Measurements from ENCODE around the gene PDGFRB. TPM values are rescaled to one million over a fixed set of nuclear protein-coding genes. Genes with fewer than 3 reads are reported as not detected.

PDGFRB gene
- total and polyA plus RNA-seq, 9 of the 15 experiments (the other 6 are each of a cell fraction or from before 2014, with no cell fraction given) = 0.01 to 1.5 (median 0.09) TPM; not detected in 3

GRCh38 chr5:150161242-150162141 lies 5.8 kb upstream of the PDGFRB start (continued):
- TF ChIP-seq YY1 (IDR thresholded peaks at IDR 0.05; ENCODE audit: borderline replicate concordance in 1 of 3, control insufficient read depth in 1 of 3, extremely low read depth in 1 of 3, insufficient read depth in 3 of 3, insufficient read length in 1 of 3, insufficient replicate concordance in 2 of 3, low read depth in 1 of 3, low read length in 2 of 3) (peak in 1 of 3 experiments; percentile 21), ZNF431 (CRISPR knock-in tag; IDR thresholded peaks at IDR 0.05) (no peak), E2F3 (CRISPR knock-in tag; IDR thresholded peaks at IDR 0.05) (no peak), MYC (IDR thresholded peaks at IDR 0.05; ENCODE audit: low read depth, low read length) (no peak), MYC (CRISPR knock-in tag; IDR thresholded peaks at IDR 0.05; ENCODE audit: borderline replicate concordance, low read depth) (no peak), SRF (CRISPR knock-in tag; IDR thresholded peaks at IDR 0.05) (peak in 1 of 2 experiments; percentile 39; a peak in 1 of 4 replicates), ARID3B (CRISPR knock-in tag; IDR thresholded peaks at IDR 0.05; ENCODE audit: borderline replicate concordance) (no peak), ZBTB40 (IDR thresholded peaks at IDR 0.05) (0 out of 2 replicates have a peak, but pooled peaks have one; percentile 15), ZBTB40 (CRISPR knock-in tag; IDR thresholded peaks at IDR 0.05) (no peak), SOX6 (IDR thresholded peaks at IDR 0.05) (no peak), HNRNPL (IDR thresholded peaks at IDR 0.05; ENCODE audit: low read depth, low read length) (no peak), PCBP1 (IDR thresholded peaks at IDR 0.05; ENCODE audit: low read depth, low read length, poor library complexity, severe bottlenecking) (no peak), ZNF76 (CRISPR knock-in tag; IDR thresholded peaks at IDR 0.05; ENCODE audit: borderline replicate concordance) (no peak), CREB1 (IDR thresholded peaks at IDR 0.05) (peak; percentile 27; the same call in 1 of the 2 replicates), CREB1 (CRISPR knock-in tag; IDR thresholded peaks at IDR 0.05) (0 out of 2 replicates have a peak, but pooled peaks have one; percentile 21)
